GM19372 (cell line): ENCODE measurements around the gene SEMA3E.

ENCODE experiments used
- ATAC-seq: cut with Tn5 transposase; IDR thresholded peaks from one replicate; pipeline ENCODE4 v1.9.1; 2021; ENCODE audit warnings: mild to moderate bottlenecking, low read depth, moderate library complexity; ENCODE audit not compliant: unreplicated experiment

Gene SEMA3E

GRCh38 chr7:83394776-83395175 lies 254.2 kb downstream of the SEMA3E start:
- ATAC-seq: no peak

GRCh38 chr7:83388436-83388835 lies 260.5 kb downstream of the SEMA3E start:
- no peak for ATAC-seq

GRCh38 chr7:83366629-83367028 lies 282.3 kb downstream of the SEMA3E start:
- no peak for ATAC-seq

GRCh38 chr7:83365746-83366145 lies 283.2 kb downstream of the SEMA3E start:
- ATAC-seq: no peak

GRCh38 chr7:83362871-83363550 lies 285.9 kb downstream of the SEMA3E start:
- no peak for ATAC-seq

GRCh38 chr7:83359108-83359507 lies 289.8 kb downstream of the SEMA3E start:
- no peak for ATAC-seq

- no peak for ATAC-seq
These were observed 293.8 kb downstream of the SEMA3E start for GRCh38 chr7:83355143-83355542.

GRCh38 chr7:83347945-83348444 lies 300.9 kb downstream of the SEMA3E start:
- ATAC-seq: no peak

GRCh38 chr7:83339907-83340306 lies 309.0 kb downstream of the SEMA3E start:
- no peak for ATAC-seq

- no peak for ATAC-seq
These were observed 310.5 kb downstream of the SEMA3E start for GRCh38 chr7:83338277-83338950.

GRCh38 chr7:83337050-83337449 lies 311.9 kb downstream of the SEMA3E start:
- no peak for ATAC-seq

GRCh38 chr7:83326223-83326622 lies 322.7 kb downstream of the SEMA3E start:
- ATAC-seq: no peak

GRCh38 chr7:83325083-83325482 lies 323.9 kb downstream of the SEMA3E start:
- no peak for ATAC-seq

GRCh38 chr7:83324596-83324995 lies 324.3 kb downstream of the SEMA3E start:
- no peak for ATAC-seq

- ATAC-seq: no peak
These were observed 327.9 kb downstream of the SEMA3E start for GRCh38 chr7:83321011-83321410.

GRCh38 chr7:83313931-83314330 lies 335.0 kb downstream of the SEMA3E start:
- ATAC-seq: no peak
